HG03139 (cell line): ENCODE data around the gene ZMIZ2.

Experiments
- ATAC-seq: cut with Tn5 transposase; IDR thresholded peaks from one replicate; pipeline ENCODE4 v1.9.1; 2021; ENCODE audit not compliant: unreplicated experiment

ZMIZ2 gene

DNA sequence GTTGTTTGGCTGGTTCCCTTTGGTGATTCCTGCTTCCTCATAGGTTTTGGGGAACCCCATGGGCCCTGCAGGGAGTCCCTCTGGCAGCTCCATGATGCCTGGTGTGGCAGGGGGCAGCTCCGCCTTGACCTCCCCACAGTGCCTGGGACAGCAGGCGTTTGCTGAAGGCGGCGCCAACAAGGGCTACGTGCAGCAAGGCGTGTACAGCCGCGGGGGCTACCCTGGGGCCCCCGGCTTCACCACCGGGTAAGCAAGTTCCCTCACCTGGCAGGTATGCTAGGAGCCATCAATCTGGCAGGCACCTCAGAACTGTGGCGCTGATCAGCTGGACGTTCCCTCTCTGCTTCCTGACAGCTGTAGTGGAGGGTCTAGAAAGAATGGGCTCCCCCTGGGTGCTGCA, 8.3 kb downstream of the ZMIZ2 start:
- no peak for ATAC-seq

DNA sequence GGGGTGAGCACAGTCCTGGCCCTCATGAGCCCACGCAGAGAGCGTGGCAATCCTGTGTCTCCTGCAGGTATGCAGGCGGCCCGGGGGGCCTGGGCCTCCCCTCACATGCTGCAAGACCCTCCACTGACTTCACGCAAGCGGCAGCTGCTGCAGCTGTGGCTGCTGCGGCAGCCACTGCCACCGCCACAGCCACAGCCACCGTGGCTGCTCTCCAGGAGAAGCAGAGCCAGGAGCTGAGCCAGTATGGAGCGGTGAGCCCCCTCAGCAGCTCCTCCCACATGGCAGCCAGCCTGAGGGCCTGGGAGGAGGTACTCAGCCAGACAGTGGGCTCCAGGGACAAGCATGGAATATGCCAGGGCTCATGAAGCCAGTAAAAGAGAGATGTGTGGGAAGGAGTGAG, 8.7 kb downstream of the ZMIZ2 start:
- no peak for ATAC-seq

DNA sequence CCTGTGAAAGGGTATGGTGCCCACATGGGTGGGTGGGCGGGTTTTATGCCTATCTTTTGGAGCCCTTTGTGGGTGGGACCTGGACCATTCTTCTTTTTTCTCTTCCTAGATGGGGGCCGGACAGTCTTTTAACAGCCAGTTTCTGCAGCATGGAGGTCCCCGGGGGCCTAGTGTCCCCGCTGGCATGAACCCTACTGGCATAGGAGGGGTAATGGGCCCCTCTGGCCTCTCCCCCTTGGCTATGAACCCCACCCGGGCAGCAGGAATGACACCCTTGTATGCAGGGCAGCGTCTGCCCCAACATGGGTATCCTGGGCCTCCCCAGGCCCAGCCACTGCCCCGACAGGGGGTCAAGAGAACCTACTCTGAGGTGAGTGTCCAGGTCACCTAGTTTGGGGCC, 9.1 kb downstream of the ZMIZ2 start:
- no peak for ATAC-seq

DNA sequence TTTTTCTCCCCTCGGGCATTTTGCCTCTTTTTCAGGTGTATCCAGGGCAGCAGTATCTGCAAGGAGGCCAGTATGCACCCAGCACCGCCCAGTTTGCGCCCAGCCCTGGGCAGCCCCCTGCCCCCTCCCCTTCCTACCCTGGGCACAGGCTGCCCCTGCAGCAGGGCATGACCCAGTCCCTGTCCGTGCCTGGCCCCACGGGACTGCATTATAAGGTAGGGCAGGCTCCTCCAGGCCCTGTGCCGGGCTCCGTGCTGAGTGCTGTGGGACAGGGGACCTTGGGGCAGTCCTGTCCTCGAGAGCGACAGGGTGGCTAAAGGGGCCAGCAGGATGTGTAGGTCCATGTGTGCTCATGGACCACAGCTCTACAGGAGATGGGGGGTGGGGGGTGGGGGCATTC, 10.6 kb downstream of the ZMIZ2 start:
- no peak for ATAC-seq

DNA sequence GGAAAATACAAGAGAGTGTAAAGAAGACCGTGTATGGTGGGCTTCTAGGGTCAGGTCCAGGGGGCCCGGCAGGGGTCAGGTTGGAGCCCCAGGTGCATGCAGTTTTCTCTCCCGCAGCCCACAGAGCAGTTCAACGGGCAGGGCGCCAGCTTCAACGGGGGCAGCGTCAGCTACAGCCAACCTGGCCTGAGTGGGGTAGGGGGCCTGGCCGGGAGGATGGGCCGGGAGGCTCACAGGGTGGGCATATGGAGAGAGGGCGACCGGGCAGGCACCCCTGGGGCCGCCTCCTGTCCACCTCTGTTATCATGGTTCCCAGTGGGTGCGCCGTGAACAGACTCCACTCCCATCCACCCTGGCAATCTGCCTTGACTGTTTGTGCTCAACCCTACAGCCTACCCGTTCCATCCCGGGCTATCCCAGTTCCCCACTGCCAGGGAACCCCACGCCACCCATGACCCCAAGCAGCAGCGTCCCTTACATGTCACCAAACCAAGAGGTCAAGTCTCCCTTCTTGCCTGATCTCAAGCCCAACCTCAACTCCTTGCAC, 11.5 kb downstream of the ZMIZ2 start:
- no peak for ATAC-seq

DNA sequence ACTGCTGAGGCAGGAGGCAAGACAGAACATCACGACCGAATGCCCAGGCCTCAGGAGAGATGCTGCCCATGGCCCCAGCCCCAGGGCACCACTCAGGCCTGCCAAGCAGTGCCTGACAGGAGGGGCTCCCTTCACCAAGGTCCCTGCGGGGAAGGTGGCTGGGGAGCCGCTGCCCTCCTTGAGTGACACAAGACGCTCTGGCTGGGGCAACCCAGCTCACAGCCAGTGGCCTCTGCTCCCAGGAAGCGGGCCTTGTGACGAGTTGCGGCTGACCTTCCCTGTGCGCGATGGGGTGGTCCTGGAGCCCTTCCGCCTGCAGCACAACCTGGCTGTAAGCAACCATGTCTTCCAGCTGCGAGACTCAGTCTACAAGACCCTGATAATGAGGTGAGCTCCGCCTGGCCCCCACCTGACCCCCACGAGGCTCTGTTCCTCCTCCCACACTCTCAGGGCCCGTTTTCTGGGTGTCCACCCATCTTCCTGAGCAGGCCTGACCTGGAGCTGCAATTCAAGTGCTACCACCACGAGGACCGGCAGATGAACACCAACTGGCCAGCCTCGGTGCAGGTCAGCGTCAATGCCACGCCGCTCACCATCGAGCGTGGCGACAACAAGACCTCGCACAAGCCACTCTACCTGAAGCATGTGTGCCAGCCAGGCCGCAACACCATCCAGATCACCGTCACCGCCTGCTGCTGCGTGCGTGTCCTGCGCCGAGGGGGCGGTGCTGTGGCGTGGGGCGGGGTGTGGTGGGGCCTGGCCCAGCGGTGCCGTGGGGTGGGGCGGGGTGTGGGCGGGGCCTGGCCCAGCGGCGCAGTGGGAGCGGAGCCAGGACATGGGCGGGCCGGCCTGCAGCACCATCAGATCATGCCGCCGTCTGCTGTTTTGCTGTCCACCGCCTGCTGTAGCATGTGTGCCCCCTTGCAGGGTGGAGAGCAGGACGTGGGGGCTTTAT, 12.8 kb downstream of the ZMIZ2 start:
- ATAC-seq: no peak

DNA sequence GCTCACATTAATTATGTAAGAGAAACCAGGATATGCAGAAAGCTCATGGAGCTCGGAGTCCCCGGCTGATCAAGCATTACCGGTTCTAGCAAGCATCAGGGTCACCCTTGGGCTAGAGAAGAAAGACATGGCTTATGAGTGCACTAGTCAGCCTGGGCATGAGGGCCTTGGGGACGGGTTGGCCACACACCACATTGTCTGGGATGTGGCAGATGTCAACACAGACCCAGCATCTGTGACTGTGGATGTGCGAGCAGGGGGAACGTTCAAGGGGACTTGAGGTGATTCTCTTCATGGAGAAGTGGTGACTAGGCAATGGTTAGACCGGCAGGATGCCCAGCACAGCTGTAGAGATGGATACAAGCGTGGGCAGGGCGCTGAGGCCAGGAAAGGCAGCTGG, 13.7 kb downstream of the ZMIZ2 start:
- ATAC-seq: no peak

DNA sequence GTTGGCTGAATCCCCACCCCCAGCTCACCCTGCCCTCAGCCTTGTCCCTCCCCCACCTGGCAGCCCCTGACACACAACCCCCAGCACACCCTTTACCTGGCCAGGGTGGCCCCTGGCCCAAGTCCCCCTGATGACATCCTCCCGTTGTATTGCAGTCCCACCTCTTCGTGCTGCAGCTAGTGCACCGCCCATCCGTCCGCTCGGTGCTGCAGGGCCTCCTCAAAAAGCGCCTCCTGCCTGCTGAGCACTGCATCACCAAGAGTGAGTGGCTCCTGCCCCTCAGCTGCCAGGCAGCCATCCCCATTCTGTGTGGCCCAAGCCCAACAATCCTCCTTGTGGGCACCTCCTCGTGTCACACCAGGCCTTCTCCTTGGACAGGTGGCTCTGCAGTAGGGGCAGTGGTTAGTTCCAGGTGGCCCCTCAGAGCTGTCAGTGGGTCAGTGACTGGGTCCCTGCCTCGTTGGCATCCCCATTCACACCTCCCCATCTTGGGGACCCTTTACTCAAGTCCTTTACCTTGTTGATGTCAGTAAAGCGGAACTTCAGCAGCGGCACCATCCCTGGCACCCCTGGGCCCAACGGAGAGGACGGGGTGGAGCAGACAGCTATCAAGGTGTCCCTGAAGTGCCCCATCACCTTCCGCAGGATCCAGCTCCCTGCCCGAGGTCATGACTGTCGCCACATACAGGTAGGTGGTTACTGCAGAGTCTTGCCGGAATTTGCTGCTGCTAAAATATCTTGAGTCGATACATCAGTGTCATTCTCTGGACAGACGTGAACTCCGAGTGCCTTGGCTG, 14.3 kb downstream of the ZMIZ2 start:
- no peak for ATAC-seq

DNA sequence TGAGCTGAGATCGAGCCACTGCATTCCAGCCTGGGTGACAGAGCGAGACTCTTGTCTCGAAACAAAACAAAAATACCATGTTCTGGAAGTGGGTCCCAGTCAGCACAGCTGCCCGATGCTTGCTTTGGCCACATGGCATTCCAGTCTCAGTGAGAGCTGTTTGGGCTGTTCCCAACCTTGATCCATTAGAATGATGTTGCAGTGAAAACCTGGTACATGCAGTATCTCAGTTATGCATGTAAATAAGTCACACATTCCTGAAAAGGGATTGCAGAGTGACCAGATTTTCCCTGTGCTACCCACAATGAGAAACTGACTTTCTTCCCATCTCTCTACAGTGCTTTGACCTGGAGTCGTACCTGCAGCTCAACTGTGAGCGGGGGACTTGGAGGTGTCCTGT, 15.4 kb downstream of the ZMIZ2 start:
- no peak for ATAC-seq

DNA sequence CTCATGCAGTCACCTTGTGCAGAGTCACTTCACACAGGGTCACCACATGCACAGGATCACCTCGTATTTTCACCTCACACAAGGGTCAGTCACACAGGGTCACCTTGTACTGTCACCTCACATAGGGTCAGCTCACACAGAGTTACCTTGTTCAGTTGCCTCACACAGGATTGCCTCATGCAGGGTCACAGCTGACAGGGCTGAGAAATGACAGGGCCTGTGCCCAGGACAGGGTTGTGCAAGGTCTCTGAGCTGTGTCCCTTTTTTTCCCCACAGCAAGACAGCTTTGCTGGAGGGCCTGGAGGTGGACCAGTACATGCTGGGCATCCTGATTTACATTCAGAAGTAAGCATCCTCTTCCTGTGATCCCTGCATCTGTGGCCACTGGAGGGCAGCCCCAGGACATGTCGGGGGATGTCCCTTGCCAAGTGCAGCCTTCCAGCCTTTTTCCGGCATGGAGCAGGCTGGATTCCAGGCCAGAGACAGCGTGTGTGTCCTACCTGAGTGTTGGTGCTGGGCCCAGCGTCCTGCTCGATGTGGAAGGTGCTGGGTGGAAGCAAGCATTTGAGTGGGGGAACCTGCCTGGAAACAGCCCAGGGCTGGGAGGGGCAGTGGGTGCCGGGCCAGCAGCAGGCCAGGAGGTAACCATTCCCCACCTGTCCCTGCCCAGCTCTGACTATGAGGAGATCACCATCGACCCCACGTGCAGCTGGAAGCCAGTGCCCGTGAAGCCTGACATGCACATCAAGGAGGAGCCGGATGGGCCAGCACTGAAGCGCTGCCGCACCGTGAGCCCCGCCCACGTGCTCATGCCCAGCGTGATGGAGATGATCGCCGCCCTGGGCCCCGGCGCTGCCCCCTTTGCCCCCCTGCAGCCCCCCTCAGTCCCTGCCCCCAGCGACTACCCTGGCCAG, 16.3 kb downstream of the ZMIZ2 start:
- ATAC-seq: no peak

DNA sequence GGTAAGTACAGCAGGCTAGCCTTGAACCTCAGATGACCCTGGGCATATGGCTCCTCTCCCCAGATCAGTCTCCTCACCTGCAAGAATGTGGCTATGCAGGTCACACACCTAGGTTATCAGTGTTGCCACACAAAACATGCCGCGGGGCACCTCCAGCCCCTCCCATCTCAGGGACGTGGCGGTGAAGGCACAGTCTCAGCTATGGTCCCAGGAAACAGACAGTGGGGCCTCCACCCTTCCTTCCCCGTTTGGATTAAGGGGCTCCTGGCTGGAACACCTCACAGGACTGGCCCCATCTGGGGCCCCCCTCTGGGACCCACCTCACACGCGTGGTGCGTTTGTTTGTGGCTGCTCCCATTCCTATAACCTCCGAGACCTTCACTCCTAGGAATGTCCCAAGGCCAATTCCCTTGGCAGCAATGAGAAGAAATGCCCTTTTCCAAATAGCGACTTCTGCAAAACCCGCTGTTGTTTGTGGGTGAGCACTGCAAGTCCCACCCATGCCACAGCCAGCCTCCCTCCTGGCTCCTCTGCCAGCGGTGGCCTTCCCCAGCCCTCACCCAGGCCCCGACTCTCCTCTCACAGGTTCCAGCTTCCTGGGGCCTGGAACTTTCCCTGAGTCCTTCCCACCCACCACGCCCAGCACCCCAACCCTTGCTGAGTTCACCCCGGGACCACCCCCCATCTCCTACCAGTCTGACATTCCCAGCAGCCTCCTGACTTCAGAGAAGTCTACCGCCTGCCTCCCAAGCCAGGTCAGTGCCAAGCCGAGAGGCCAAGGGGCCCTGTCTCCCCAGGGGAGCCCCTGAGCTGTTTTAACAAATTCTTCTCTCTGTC, 17.1 kb downstream of the ZMIZ2 start:
- no peak for ATAC-seq

DNA sequence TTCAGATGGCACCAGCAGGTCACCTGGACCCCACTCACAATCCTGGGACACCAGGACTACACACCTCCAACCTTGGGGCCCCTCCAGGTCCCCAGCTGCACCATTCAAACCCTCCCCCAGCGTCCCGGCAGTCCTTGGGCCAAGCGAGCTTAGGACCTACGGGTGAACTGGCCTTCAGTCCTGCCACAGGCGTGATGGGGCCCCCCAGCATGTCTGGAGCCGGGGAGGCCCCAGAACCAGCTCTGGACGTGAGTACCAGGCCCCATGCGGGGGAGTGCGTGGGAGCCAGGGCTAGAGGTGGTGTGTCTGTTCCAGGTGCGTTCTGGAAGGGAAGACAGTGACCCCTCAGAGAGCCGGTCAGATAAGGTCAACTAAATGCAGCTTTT, 17.8 kb downstream of the ZMIZ2 start:
- no peak for ATAC-seq

DNA sequence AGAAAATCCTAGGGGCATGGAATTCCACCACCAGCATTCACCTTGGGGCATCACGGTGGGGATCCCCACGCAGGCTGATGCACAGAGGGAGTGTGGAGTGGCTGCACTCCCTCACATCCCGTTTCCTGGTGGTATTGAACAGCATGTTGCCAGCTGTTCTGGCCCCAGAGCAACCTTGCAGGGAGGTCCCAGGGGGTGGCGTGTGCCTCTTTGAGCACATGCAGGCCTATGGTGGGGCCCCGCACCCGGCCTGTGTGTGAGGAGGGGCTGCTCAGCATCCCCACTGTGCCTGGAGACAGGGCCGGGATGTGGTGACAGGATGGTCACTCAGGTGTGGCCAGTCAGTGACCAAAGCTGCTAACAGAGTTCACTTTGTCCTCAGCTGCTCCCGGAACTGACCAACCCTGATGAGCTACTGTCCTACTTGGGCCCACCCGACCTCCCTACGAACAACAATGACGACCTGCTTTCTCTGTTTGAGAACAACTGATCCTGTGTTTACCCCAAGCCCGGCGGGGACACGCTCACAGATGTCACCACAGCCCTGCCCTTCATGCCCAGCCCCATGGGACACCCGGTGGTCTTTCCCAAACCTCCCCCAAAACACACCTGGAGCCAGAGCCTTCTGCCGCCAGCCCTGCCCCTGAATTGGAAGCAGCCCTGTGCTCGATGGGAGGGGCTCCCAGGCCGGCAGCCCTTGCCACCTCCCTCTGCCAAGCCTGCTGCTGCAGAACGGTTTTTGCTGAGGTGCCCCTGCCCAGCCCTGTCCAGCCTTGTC, 18.7 kb downstream of the ZMIZ2 start:
- no peak for ATAC-seq

DNA sequence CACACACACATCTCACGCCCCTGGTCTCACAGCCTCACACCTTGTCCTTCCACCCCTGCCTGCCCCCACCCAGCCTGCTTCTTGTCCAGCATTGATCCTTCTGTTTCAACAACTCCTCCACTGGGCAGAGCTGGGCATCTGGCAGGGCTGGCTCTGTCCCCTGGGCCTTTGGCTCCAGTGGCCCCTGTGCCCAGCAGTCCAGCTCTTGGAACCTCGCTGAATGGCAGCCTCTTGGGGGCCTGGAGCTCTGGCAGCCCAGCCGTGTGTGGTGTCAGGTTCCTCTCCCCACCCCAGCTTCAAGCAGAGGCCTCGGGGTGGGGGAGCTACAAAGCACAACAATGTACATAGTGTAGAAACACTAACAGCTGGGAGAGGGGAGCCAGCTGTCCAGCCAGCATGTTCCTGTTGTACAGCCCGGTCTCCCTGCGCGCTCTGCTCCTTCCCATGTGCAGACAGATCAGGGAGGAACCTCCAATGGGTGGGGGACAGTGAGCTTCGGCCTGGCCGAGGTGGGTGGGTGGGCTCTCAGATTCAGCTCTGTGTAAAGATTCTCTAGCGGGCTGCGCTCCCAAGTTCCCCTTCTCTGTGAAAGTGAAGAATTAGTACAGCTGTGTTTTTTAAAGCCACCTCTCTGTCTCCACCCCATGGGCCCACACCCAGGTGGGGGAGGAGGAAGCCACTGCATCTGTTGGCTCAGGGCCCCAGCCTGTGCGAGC, 19.4 kb downstream of the ZMIZ2 start:
- ATAC-seq: peak; percentile 53

DNA sequence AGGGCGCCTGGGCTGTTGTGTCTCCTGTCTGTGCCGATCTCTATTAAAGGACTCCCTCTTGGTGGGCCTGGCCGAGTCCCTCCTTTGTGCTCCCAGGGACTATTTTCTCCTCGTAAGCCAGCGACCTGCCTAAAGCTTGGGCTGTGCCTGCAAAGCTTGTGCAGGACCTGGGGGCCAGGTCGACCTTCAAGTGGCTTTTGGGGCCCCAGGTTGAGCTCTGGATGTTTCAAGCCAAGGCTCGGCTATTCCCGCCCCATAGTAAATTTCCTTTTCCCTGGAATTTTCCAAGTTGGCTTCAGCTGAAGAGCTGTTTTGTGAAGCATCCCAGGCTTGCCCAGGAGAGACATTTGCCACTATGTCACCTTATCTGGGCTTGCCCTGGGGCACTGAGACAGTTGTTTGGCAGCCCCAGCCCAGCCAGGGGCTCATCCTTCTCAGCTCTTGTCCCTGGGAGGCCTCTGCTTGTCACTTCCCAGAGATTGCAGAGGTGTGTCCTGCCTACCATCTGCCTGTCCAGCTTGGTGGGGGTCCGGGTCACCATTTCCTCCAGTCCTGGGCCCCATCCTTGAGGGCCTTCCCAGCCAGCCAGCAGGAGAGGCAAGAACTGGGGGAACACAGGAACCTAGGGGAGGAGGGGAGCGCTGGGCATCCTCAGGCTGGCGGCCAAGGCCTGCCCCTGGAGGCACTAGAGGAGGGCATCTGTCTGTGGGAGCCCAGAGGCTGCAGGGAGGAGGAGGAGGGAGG, 20.2 kb downstream of the ZMIZ2 start:
- ATAC-seq: peak; percentile 3

DNA sequence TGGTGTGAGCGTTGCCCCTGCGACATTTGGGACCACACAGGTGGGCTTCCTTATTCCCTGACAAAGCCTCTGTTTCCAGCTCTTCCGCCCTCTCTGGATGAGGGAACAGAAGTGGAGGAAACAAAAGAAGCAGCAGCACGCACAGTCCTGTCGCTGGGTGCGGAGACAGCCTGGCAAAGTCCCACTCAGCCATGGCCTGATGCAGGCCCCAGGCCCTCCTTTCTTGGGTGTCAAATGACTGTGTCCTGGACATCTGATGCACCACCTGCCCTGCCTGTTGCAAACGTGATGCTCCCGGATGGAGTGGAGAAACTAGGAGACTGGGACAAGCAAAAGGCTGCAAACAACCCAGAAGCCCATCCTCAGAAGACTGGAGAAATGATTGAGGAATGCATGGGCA, 20.7 kb downstream of the ZMIZ2 start:
- ATAC-seq: no peak

DNA sequence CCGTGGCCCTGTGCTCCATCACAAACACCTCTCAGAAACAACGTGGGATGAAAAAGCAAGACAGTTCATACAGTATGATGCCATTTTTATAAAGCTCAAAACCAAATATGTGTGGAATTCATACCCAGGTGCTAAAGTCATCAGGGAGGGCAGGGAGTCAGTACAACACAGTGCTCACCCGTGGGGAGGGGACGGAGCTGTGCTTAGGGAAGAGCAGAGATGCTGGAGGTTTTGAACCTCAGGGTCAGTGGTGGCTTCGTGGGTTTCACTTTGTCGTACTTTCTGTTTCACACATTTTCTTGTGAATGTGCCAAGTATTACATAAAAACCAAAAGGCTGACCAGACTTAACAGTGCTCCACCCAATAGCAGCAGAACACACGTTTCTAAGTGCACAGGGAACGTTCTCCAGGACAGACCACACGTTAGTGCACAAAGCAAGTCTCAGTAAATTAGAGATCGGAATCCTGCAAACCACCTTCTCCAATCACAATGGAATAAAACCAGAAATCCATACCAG, 21.2 kb downstream of the ZMIZ2 start:
- ATAC-seq: no peak

DNA sequence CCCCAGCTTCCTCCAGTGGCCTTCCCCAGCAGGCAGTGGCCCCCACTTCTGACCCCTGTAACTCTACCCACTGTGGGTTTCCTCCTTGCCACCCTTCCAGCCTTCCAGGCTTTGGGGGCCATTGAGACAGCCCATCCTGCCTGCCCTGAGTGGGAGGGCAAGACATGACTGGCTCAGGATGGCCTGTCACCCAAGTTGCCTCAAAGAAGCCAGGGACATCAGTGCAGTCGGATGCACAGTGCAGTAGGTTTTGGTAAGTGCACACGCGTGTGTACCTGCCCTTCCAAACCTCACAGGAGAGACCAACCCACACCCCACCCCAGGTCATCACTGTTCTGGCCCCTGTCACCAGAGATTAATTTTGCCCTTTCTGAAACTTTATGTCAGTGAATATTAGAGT, 22.7 kb downstream of the ZMIZ2 start:
- no peak for ATAC-seq
